HG03460 (cell line): ENCODE results near the gene DPP6.

ENCODE experiments used
- ATAC-seq: cut with Tn5 transposase; IDR thresholded peaks from one replicate; pipeline ENCODE4 v1.9.1; 2021; ENCODE audit not compliant: unreplicated experiment

The DPP6 gene

GRCh38 chr7:154217688-154218340, 165.6 kb downstream of the DPP6 start:
- ATAC-seq: no peak

- ATAC-seq: no peak
Measured at GRCh38 chr7:154231732-154232131, 179.5 kb downstream of the DPP6 start.

GRCh38 chr7:154232700-154233099, 180.5 kb downstream of the DPP6 start:
- no peak for ATAC-seq

GRCh38 chr7:154241988-154242387, 189.8 kb downstream of the DPP6 start:
- no peak for ATAC-seq

GRCh38 chr7:154242709-154243108, 190.5 kb downstream of the DPP6 start:
- no peak for ATAC-seq

GRCh38 chr7:154252046-154252445, 199.8 kb downstream of the DPP6 start:
- ATAC-seq: no peak

GRCh38 chr7:154253810-154254209, 201.6 kb downstream of the DPP6 start:
- ATAC-seq: no peak

GRCh38 chr7:154255324-154255723, 203.1 kb downstream of the DPP6 start:
- no peak for ATAC-seq

GRCh38 chr7:154256150-154256549, 204.0 kb downstream of the DPP6 start:
- ATAC-seq: no peak

GRCh38 chr7:154259396-154259795, 207.2 kb downstream of the DPP6 start:
- no peak for ATAC-seq

- no peak for ATAC-seq
Measured at GRCh38 chr7:154287356-154287755, 235.2 kb downstream of the DPP6 start.

GRCh38 chr7:154289119-154289518, 236.9 kb downstream of the DPP6 start:
- ATAC-seq: no peak

- no peak for ATAC-seq
Measured at GRCh38 chr7:154296443-154296842, 244.2 kb downstream of the DPP6 start.

GRCh38 chr7:154299736-154300135, 247.5 kb downstream of the DPP6 start:
- ATAC-seq: no peak

GRCh38 chr7:154302380-154302779, 250.2 kb downstream of the DPP6 start:
- no peak for ATAC-seq

- no peak for ATAC-seq
Measured at GRCh38 chr7:154304231-154304630, 252.0 kb downstream of the DPP6 start.

- no peak for ATAC-seq
Measured at GRCh38 chr7:154304740-154305700, 252.8 kb downstream of the DPP6 start.

GRCh38 chr7:154306036-154306435, 253.8 kb downstream of the DPP6 start:
- no peak for ATAC-seq

GRCh38 chr7:154308928-154309327, 256.7 kb downstream of the DPP6 start:
- no peak for ATAC-seq

- no peak for ATAC-seq
Measured at GRCh38 chr7:154310114-154310513, 257.9 kb downstream of the DPP6 start.

GRCh38 chr7:154324196-154324595, 272.0 kb downstream of the DPP6 start:
- no peak for ATAC-seq

GRCh38 chr7:154326421-154326820, 274.2 kb downstream of the DPP6 start:
- no peak for ATAC-seq
